Stimulated activated CD8-positive, alpha-beta memory T cell treated with anti-CD3 and anti-CD28 coated beads, Interleukin-12 subunit alpha, Interleukin-12 subunit beta, amount 100 ng/mL, for 24 hours (primary cell): ENCODE measurements around the gene MYMX.

Experiments used
- DNase-seq: peaks from one replicate; pipeline ENCODE4 v3.0.0-alpha.2; 2020; ENCODE audit errors: extremely low read depth

Gene MYMX

GRCh38 chr6:44250718-44251123 lies 34.0 kb downstream of the MYMX start:
- no peak for DNase-seq

GRCh38 chr6:44251576-44252524 lies 35.1 kb downstream of the MYMX start:
- no peak for DNase-seq

GRCh38 chr6:44253307-44254101 lies 36.8 kb downstream of the MYMX start:
- DNase-seq, result no peak

GRCh38 chr6:44254191-44255104 lies 37.7 kb downstream of the MYMX start:
- no peak for DNase-seq

GRCh38 chr6:44255105-44255808 lies 38.5 kb downstream of the MYMX start:
- no peak for DNase-seq

- DNase-seq, result no peak
These were observed 39.4 kb downstream of the MYMX start for GRCh38 chr6:44255871-44256774.

GRCh38 chr6:44256775-44257024 lies 40.0 kb downstream of the MYMX start:
- DNase-seq, result no peak

GRCh38 chr6:44257025-44257752 lies 40.5 kb downstream of the MYMX start, which contains the start of gene SLC35B2:
Gene SLC35B2, minus strand, starts transcription at chr6:44257528. Its CDS starts 118 bp downstream, at chr6:44257410.
- no peak for DNase-seq

GRCh38 chr6:44257753-44258324 lies 41.1 kb downstream of the MYMX start:
- DNase-seq, result no peak

- no peak for DNase-seq
These were observed 41.7 kb downstream of the MYMX start for GRCh38 chr6:44258325-44258863.

- DNase-seq, result no peak
These were observed 42.2 kb downstream of the MYMX start for GRCh38 chr6:44258921-44259320.

GRCh38 chr6:44260011-44260410 lies 43.3 kb downstream of the MYMX start:
- DNase-seq, result no peak

GRCh38 chr6:44260451-44261297 lies 43.9 kb downstream of the MYMX start:
- DNase-seq, result no peak

GRCh38 chr6:44261581-44261980 lies 44.9 kb downstream of the MYMX start:
- DNase-seq, result no peak

GRCh38 chr6:44262467-44263353 lies 46.0 kb downstream of the MYMX start:
- no peak for DNase-seq

GRCh38 chr6:44263354-44264100 lies 46.8 kb downstream of the MYMX start:
- no peak for DNase-seq
